ENCODE data around the gene NEK5. TPM values are rescaled to one million over a fixed set of nuclear protein-coding genes. Genes with fewer than 3 reads are reported as not detected.

The NEK5 gene
- total RNA-seq, 1 donor from 2014 or later: 0.13 TPM

GRCh38 chr13:51988988-51989618 lies 139.8 kb downstream of the NEK5 start:
- DNase-seq (ENCODE audit: low read depth in 2 of 2): no peak

Other genes with a start within 250 kb of the NEK5 start
- 5.1 and 6.1 TPM in 2 replicates for gene ATP7B, start 117.6 kb downstream of the NEK5 start, total RNA-seq
- gene ALG11, start 116.7 kb downstream of the NEK5 start, total RNA-seq: 11.8 and 14.2 TPM in 2 replicates
- gene UTP14C, start 104.4 kb downstream of the NEK5 start, total RNA-seq: 7.6 and 8.6 TPM in 2 replicates
- 9.2 and 12.2 TPM in 2 replicates for gene NEK3, start 30.5 kb upstream of the NEK5 start, total RNA-seq

Data from dermis microvascular lymphatic vessel endothelial cell (primary cell).